ENCODE measurements around the gene NOSTRIN. TPM values are rescaled to one million over a fixed set of nuclear protein-coding genes. Genes with fewer than 3 reads are reported as not detected.

Gene NOSTRIN
- total RNA-seq, 2 experiments from 2014 or later, result not detected

Other genes starting within 250 kb of the NOSTRIN start
- gene SPC25, start 87.8 kb downstream of the NOSTRIN start, total RNA-seq, result 10 to 100 TPM; 35.6 to 40.0 TPM
- not detected for gene G6PC2, start 98.7 kb downstream of the NOSTRIN start, total RNA-seq
- gene ABCB11, start 228.7 kb downstream of the NOSTRIN start, total RNA-seq, result under 1 TPM in 1 of 2 experiments, not detected in 1; 0.28 TPM

Data from activated naive CD8-positive, alpha-beta T cell treated with anti-CD3 and anti-CD28 coated beads, Interleukin-2, amount 10 ng/mL, durations not matched to agents 7 days and 5 days (primary cell).